IPS DF 4.7 (cell line): ENCODE results near the gene USP20.

Source experiments
- DNase-seq: peaks from one replicate; pipeline ENCODE4 v3.0.0-alpha.2; 2013; ENCODE audit warnings: low spot score; ENCODE audit errors: extremely low read depth

The USP20 gene

DNA sequence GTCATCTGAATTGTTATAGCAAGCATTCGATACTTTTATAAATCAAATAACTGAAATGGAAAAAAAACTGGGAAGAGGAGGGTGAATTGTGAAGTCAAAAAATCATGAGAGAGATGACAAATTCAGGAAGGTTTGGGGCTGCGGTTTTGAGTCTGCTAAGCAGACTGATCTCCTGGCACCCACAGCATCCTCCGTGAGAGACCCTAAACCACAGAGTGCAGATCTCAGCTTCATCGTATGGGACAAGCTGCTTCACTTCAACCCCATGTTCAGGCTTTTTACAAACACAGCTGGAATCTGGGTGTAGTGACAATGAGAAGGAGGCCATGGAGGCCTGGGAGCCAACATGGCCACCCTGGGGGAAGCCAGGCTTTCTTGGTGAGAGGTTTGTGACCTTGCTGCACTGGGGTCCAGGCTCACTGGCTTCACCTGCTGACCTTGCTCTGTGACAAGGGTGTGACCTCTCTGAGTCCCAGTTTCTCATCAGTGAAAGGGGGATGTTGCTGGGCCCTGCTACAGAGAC, 19.4 kb downstream of the USP20 start:
- no peak for DNase-seq

DNA sequence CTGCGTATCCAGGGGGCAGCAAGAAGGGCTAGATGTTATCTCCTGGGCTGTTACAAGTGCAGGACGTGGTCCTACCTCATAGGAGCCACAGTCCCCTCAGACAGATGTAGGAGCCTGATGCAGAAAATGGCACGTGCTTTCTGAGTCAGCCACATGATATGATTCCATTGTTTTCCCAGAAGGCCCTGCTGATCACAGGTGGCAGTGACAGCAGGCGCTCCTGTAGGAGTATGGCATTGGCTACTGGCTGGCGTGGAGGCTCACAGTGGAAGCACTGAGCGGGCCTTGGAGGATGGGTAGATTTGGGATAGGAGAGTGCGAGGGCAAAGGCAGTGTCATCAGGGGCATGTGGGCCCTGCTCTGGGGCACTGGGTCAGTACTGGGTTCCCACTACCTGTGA, 21.9 kb downstream of the USP20 start:
- DNase-seq = no peak

DNA sequence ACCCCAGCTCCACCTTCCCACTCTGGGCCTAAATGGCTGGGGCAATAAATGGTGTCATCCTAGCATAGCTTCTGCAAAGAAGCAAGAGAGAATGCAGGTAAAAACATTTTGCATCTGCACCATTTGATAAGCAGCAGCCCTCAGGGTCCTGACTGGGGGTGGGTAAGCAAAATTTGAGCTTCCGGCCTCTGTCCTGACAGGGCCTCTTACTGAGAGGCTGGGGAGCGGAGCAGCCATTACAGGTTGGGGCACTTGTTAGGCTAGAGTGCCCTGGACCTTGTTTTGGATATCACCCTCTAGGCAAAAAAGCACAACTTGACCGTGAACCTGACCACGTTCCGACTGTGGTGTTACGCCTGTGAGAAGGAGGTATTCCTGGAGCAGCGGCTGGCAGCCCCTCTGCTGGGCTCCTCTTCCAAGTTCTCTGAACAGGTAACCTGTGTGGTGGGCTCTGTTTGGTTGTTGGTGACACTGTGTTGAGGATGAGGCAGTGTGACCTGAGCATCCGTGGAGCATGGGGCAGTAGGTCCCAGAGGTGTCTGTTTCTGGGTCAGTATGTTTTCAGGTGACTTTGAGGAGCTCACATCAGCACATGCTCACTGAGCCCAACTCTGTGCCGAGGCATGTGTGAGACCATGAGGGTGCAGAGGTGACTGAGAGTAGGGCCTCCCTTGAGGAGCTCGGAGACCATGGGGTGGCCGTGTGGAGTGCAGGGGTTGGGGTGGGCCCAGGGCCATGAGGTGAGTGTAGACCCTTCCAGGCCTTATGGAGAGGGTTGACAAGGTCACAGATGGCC, 23.1 kb downstream of the USP20 start:
- no peak for DNase-seq

DNA sequence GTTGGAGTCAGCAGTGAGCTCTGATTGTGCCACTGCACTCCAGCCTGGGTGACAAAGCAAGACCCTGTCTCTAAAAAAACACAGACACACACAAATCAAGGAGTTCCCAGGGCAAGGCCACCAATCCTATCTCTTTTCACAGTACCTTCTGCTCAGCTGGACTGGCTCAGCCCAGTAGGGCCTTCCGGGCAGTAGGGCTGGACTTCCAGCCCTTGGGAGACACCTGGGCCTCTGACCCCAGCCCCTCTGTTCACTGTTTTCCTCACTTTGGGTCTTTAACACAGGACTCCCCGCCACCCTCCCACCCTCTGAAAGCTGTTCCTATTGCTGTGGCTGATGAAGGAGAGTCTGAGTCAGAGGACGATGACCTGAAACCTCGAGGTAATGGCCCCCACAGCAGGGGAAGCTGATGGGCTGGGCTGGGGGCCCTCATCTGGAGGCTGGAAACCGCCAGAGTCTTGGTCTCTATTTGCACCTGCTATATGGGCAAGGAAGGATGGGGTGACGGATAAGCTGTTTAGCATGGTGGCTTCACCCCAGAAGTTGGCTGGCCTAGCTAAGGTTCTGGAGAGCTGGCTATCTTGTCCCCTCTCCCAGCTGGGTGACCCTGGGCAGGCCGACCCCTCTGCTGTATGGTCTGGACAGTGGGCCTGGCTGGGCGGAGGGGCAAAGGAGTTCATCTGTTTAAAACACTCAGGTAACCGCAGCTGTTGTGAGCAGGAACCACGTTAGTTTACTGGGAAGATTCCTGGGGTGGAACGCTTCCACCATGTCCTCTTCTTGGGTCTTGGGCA, 25.6 kb downstream of the USP20 start:
- no peak for DNase-seq

DNA sequence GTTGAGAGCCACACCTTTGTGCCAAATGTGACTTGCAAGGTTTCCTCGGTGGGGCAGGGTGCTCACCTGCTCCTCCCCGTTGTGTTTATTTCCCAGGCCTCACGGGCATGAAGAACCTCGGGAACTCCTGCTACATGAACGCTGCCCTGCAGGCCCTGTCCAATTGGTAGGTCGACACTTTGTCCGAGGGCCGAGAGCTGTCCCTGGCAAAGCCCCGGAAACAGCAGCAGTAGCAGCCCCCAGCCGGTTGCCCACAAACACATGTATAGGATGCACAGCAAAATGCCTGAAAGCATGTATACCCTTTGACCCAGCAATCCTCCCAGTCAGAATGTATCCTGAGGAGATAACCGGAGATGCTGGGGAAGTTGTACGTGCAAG, 26.2 kb downstream of the USP20 start:
- no peak for DNase-seq

DNA sequence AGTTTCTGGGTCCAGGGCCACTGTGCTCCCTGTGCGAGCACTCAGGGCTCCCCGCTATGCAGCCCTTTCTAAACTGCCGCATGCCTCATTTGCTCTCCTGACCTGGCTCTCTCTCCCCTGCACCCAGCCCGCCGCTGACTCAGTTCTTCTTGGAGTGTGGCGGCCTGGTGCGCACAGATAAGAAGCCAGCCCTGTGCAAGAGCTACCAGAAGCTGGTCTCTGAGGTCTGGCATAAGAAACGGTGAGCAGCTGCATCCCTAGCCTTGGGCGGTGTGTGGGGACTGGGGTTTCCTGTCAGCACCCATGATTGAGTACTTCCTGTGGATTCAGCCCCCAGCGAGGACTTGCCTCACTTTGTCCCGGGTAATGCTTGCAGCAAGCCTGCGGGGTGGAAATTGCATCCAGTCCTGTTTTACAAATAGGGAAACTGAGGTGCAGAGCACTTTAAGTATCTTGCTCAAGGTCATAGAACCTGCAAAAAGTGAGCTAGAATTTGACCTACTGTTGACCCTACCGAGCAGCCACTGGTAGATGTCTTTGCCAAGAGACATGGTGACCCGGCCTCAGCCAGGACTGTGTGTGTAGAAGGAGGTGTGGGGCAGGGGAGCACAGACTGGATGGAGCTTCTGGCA, 27.9 kb downstream of the USP20 start:
- no peak for DNase-seq

DNA sequence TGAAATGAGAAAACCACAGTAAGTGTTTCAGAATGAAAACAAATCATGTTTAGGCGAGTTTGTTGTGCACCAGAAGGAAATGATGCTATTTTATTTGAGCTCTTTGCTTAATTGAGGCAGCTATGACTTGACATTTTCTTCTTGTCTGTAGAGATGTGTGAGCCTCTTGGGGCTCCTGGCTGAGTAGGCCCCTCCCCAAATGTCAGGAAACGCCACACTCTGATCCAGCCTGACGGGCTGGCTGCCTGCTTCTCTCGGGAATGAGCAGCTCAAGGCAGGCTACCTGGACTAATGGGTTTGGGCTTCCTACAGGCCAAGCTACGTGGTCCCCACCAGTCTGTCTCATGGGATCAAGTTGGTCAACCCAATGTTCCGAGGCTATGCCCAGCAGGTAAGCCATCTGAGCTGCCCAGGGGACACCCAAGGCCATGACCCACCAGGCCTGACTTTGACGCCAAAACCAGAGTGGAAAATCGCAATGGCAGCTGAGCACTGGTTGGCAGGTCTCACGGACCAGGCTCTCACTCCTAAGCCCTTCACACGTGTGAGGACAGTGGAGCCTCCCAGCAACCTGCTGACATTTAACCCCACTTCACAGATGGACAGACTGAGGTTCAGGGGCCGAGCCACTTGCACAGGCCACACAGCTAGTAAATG, 29.9 kb downstream of the USP20 start:
- DNase-seq = no peak

DNA sequence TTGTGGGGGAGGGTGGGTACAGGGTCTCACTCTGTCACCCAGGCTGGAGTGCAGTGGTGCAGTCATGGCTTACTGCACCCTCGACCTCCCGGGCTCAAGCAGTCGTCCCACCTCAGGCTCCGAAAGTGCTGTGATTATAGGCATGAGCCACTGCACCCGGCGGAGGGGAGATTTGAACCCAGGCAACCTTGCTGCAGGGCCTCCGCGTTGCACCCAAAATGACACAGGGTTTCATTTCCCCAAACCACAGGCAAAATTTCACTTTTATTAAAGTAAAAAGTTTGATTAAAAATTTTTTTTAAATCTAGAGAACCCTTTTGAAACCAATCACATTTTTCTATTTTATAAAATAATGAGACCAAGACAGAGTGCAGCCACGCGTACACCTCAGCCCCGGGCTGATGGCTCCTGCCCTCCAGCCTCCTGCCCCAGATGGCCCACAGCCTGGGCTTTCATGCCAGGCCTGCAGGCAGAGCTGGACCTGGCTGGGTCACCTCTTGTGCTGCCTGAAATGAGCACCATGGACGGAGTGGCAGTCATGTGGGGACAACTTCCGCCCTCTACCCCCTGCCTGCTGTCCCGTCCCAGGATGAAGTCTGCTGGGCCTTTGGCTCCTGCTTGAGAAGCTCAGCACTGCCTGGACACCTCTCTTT, 30.5 kb downstream of the USP20 start:
- DNase-seq = no peak

DNA sequence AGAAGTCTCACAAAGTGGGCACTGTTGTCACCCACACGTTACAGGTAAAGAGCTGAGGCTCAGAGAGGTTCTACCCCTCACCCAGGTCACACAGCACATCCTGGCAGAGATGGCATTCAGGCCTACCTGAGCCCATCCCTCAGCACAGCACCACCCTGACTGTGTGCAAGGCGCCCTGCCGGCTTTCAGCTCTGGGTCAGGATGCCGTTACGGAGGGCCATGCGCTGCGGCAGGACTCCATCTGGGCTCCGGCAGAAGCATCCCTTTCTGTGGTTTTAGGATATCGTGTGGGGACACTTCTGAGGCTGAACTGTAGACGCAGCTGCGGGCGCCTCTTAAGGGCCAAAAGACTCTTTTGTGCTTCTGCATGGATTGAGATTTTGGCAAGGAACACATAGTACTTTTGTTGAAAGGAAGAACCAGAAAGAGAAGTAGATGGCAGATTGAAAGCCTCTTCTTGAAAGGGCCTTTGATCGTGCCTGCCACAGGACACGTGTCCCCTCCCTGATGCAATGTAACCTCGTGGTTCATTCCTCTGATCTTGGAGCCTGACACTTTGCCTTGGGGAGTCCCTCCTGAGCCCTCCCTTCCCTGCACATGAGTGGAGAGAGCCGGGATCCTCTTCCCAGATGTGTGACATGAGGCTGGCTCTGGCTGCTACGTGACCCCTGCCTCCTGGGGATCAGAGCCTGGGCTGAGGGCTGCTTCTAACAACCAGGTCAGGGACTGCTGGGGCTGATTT, 31.3 kb downstream of the USP20 start:
- DNase-seq = no peak

DNA sequence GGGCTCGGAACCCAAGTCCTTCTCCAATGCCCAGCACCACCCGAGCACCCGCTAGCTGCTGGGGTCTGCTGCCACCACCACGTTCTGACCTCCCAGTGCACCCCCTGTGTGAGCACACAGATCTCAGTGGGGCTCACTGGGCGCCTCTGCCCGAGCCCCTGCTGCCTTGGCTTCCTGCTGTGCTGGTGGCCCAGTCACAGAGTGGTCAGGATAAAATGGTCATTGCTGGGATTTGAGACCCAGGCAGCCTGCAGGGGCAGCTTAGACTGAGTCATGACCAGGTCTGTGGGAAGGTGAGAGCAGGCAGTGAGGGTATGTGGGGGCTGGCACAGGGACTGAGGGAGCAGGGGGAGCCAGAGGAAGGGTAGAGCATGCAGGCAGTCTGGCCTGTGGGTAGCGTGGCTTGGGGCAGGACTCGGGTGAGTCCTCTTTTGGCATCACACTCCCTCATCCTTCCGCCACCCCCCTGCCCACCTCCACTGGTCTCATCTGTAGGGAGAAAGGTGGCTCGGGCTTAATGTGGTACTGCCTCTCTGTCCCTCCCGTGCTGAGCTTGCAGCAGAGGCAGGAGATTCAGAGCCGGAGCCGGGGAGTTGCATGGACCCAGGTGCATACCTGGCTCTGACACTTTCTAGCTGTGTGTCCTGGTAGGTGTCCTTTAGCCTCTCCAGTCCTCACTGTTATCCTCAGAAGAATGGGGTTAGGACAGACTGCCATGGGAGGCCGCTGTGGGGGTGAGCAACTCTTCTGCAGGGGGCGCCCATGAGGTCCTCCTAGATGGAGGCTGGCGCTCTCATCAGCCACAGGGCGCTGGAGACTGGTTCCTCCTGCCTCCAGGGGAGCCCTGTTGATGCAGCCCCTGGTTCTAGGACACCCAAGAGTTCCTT, 32.1 kb downstream of the USP20 start:
- DNase-seq = no peak

DNA sequence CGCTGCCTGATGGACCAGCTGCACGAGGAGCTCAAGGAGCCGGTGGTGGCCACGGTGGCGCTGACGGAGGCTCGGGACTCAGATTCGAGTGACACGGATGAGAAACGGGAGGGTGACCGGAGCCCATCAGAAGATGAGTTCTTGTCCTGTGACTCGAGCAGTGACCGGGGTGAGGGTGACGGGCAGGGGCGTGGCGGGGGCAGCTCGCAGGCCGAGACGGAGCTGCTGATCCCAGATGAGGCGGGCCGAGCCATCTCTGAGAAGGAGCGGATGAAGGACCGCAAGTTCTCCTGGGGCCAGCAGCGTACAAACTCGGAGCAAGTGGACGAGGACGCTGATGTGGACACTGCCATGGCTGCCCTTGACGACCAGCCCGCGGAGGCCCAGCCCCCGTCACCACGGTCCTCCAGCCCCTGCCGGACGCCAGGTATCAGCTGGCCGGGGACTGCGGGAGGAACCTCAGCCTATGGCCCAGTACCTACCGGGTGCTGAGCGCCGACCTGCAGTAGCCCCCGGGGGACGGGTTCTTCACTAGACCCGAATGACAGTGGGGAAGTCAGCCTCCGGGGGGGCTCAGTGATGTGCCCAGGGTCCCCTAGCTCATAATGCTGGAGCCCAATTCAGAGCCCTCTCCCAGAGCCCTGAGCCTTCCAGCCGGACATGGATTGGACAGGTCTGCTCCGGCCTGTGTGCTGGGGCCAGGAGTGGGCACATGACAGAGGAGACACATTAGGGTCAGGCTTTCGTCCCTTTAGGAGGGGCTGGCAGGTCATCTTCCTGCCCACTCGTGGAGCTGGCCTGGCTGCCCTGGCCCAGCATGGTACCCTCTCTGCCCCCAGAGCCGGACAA, 33.0 kb downstream of the USP20 start:
- no peak for DNase-seq

DNA sequence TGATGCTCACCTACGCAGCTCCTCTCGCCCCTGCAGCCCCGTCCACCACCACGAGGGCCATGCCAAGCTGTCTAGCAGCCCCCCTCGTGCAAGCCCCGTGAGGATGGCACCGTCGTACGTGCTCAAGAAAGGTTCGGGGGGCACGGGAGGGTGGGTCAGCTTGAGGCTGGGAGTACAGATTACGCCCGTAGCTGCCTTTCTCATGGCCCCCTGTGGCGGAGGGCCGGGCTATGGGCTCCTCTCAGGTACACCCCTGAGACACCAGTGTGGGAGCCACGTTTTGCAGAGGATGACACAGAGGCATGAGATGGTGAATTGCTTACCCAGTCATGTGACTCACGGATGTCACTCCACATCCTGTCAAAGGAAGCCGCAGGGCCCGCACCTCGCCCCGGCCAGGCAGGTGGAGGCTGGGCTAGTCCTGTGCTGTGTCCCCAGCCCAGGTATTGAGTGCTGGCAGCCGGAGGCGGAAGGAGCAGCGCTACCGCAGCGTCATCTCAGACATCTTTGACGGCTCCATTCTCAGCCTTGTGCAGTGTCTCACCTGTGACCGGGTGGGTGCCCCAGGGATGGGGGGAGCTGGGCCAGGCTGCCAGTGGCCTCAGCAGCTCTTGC, 33.7 kb downstream of the USP20 start:
- no peak for DNase-seq

DNA sequence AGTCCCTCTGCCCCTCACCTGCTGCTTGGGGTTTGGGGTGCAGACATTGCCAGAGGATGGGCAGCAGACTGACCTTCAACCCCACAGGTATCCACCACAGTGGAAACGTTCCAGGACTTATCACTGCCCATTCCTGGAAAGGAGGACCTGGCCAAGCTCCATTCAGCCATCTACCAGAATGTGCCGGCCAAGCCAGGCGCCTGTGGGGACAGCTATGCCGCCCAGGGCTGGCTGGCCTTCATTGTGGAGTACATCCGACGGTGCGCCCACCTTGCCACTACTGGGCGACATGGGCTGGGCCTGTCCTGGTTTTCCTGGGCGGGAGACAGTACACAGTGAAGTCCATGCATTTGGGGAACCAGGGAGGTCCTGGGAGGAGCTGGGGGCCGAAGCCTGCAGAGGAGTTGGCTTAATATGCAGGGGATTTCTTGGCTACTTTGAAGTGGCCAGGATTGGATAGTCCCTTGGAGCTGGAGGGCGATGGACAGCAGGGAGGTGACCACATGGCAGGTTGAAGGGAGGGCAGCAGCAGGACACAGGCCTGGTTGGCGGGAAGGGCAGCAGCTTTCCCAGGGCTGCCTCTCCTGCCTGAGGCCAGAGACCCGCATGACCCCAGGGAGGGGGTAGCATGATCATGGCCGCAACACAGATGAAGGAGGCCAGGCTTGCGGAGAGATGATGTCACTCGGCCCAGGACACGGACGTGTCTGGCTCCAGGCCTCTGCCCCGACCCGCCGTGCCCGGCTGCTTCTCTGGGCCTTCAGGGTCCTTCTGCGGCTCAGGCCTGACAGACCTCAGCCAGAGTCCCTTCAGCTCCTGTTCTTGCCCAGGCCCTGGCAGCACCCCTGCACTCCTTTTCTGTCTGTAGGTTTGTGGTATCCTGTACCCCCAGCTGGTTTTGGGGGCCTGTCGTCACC, 34.6 kb downstream of the USP20 start:
- no peak for DNase-seq

DNA sequence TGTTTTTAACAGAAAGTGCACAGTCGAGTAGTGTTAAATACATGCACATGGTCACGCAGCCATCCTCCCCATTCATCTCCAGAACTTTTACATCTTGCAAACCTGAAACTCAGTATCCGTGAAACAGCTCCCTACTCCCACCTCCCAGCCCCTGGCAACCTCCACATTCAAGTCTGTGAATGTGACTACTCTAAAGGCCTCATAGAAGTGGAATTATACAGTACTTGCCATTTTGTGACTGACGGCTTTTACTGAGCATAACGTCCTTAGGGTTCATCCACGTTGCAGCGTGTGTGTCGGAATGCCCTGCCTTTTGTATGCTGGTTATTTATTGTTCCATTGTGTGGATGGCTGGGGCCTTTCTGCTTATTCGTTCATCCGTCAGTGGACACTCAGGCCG, 35.8 kb downstream of the USP20 start:
- DNase-seq = no peak

DNA sequence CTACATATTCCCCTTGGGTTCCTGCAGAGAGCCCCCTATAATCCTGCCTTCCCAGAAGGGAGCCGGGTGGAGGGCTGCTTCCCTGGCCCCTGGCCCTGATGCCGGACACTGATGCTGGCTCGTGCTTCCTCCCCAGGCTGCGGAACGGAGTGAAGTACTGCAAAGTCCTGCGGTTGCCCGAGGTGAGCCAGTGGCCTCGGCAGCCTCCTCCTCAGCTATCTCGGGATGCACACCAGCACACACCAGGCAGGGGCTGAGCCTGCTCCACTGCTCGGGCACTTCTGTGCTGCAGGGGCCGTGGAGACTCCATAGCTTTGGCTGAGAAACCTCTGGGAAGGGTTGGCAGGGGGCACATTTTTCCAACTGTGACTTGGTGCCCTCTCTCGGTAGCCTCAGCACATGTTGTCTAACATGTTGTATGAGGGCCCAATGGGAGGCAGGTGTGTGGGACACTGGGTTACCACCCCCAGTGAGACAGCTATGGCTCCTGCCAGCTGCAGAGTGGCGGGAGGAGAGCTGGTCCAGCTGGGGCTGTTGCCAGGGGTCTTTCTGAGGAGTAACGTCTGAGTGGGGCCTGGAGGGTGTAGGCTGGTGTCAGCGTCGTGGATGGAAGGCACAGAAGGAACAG, 38.4 kb downstream of the USP20 start:
- no peak for DNase-seq

DNA sequence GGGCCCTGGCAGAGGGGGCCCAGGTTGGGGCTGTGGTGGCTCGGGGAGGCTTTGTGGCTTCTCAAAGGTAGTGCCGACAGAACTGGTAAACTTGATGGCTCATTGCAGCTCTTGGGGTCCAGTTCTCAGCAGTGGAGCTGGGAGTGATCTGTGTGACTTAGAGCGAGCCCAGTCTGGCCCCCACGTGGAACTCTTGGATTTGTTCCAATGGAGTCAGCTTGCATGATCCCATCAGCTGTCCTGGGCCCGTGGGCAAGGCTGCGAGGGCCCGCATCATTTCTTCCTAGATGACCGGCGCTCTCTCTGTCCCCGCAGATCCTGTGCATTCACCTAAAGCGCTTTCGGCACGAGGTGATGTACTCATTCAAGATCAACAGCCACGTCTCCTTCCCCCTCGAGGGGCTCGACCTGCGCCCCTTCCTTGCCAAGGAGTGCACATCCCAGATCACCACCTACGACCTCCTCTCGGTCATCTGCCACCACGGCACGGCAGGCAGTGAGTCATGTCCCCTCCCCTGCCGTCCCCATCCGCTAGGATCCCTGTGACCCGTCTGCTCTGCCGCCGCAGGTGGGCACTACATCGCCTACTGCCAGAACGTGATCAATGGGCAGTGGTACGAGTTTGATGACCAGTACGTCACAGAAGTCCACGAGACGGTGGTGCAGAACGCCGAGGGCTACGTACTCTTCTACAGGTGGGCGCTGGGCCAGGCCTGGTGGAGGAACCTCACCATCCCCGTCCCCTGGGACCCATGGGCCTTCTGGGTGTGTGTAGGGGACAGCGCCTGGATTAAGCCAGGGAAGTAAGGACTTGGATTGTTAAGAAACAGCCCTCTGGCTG, 39.2 kb downstream of the USP20 start:
- DNase-seq = no peak
